HUES48 (cell line): ENCODE results near the gene WDR59.

Experiments
- H3K27ac ChIP-seq: one replicate; pipeline ENCODE4 v1.7.0; 2013; ENCODE audit warnings: low read depth, low read length, inconsistent platforms
- H3K27me3 ChIP-seq: 2 replicates; pipeline ENCODE4 v1.6.1; 2013; ENCODE audit warnings: mild to moderate bottlenecking, low read length; ENCODE audit not compliant: control insufficient read depth, insufficient read depth
- H3K36me3 ChIP-seq: 2 replicates; pipeline ENCODE4 v1.6.1; 2013; ENCODE audit warnings: low read length; ENCODE audit not compliant: control insufficient read depth, insufficient read depth
- H3K4me1 ChIP-seq: 2 replicates; pipeline ENCODE4 v1.6.1; 2013; ENCODE audit warnings: mild to moderate bottlenecking, low read length; ENCODE audit not compliant: control insufficient read depth, insufficient read depth
- H3K4me3 ChIP-seq: 2 replicates; pipeline ENCODE4 v1.5.1; 2013; ENCODE audit warnings: mild to moderate bottlenecking, low read depth, low read length
- H3K9ac ChIP-seq: 2 replicates; pipeline ENCODE4 v1.6.1; 2013; ENCODE audit warnings: mild to moderate bottlenecking, low read depth, low read length, moderate library complexity
- H3K9me3 ChIP-seq: 2 replicates; pipeline ENCODE4 v1.6.1; 2013; ENCODE audit warnings: low read length; ENCODE audit not compliant: control insufficient read depth, insufficient read depth

The WDR59 gene

GRCh38 chr16:74836111-74836671, 148.7 kb downstream of the WDR59 start:
- Histone ChIP-seq H3K4me3 (no peak overlapping the region), H3K9ac (no peak overlapping the region), H3K27ac (no peak overlapping the region), H3K36me3 (no peaks in the 10 kb centered on the region), H3K27me3 (no peaks in the 10 kb centered on the region), H3K9me3 (no peaks in the 10 kb centered on the region), H3K4me1 (peaks cover 12% of the 10 kb centered on the region)

- no peak overlapping the region for H3K4me3 ChIP-seq
- H3K27me3 ChIP-seq: no peaks in the 10 kb centered on the region
- H3K4me1 ChIP-seq: peaks cover 5% of the 10 kb centered on the region
- no peaks in the 10 kb centered on the region for H3K9me3 ChIP-seq
- no peak overlapping the region for H3K9ac ChIP-seq
- no peak overlapping the region for H3K27ac ChIP-seq
- no peaks in the 10 kb centered on the region for H3K36me3 ChIP-seq
Measured at GRCh38 chr16:74832228-74832627, 152.7 kb downstream of the WDR59 start.

- no peaks in the 10 kb centered on the region for H3K36me3 ChIP-seq
- H3K9me3 ChIP-seq: no peaks in the 10 kb centered on the region
- H3K27me3 ChIP-seq: no peaks in the 10 kb centered on the region
- no peak overlapping the region for H3K27ac ChIP-seq
- no peak overlapping the region for H3K4me3 ChIP-seq
- no peak overlapping the region for H3K9ac ChIP-seq
- H3K4me1 ChIP-seq: no peaks in the 10 kb centered on the region
Measured at GRCh38 chr16:74831467-74831866, 153.5 kb downstream of the WDR59 start.

GRCh38 chr16:74830648-74831047, 154.3 kb downstream of the WDR59 start:
- no peak overlapping the region for H3K9ac ChIP-seq
- no peaks in the 10 kb centered on the region for H3K4me1 ChIP-seq
- no peak overlapping the region for H3K4me3 ChIP-seq
- no peaks in the 10 kb centered on the region for H3K36me3 ChIP-seq
- H3K27me3 ChIP-seq: no peaks in the 10 kb centered on the region
- no peak overlapping the region for H3K27ac ChIP-seq
- no peaks in the 10 kb centered on the region for H3K9me3 ChIP-seq

- Histone ChIP-seq H3K36me3 (no peaks in the 10 kb centered on the region), H3K27ac (no peak overlapping the region), H3K4me1 (no peaks in the 10 kb centered on the region), H3K27me3 (no peaks in the 10 kb centered on the region), H3K4me3 (no peak overlapping the region), H3K9ac (no peak overlapping the region), H3K9me3 (no peaks in the 10 kb centered on the region)
Measured at GRCh38 chr16:74829637-74830036, 155.3 kb downstream of the WDR59 start.

- no peaks in the 10 kb centered on the region for H3K27me3 ChIP-seq
- H3K27ac ChIP-seq: no peak overlapping the region
- no peak overlapping the region for H3K4me3 ChIP-seq
- no peak overlapping the region for H3K9ac ChIP-seq
- H3K4me1 ChIP-seq: no peaks in the 10 kb centered on the region
- H3K36me3 ChIP-seq: no peaks in the 10 kb centered on the region
- H3K9me3 ChIP-seq: no peaks in the 10 kb centered on the region
Measured at GRCh38 chr16:74825941-74826340, 159.0 kb downstream of the WDR59 start.

- Histone ChIP-seq H3K27me3 (no peaks in the 10 kb centered on the region), H3K9ac (no peak overlapping the region), H3K4me1 (no peaks in the 10 kb centered on the region), H3K4me3 (no peak overlapping the region), H3K36me3 (no peaks in the 10 kb centered on the region), H3K27ac (no peak overlapping the region), H3K9me3 (no peaks in the 10 kb centered on the region)
Measured at GRCh38 chr16:74825016-74825415, 159.9 kb downstream of the WDR59 start.
